ENCODE data around the gene LRPPRC.
"Not testable (repeated sequence)": the region's sequence is repeated elsewhere in the genome, so short reads cannot be mapped to it uniquely, and the experiment has no call there.

Gene LRPPRC
- long read RNA-seq, donor 1, full-length matches to known transcripts, result 10 of 48 reads
- long read RNA-seq, donor 1, partial matches to known transcripts, result 38 of 48 reads
- long read RNA-seq, donor 1, other reads (novel, unspliced or antisense), result 0 of 48 reads
- long read RNA-seq, donor 2, full-length matches to known transcripts, result 6 of 30 reads
- long read RNA-seq, donor 2, partial matches to known transcripts, result 24 of 30 reads
- long read RNA-seq, donor 2, other reads (novel, unspliced or antisense), result 0 of 30 reads
- long read RNA-seq, donor 3, full-length matches to known transcripts, result 5 of 30 reads
- long read RNA-seq, donor 3, partial matches to known transcripts, result 25 of 30 reads
- long read RNA-seq, donor 3, other reads (novel, unspliced or antisense), result 0 of 30 reads
- long read RNA-seq, donor 4, full-length matches to known transcripts, result 2 of 55 reads
- long read RNA-seq, donor 4, partial matches to known transcripts, result 53 of 55 reads
- long read RNA-seq, donor 4, other reads (novel, unspliced or antisense), result 0 of 55 reads
- long read RNA-seq, donor 5, full-length matches to known transcripts, result 8 of 50 reads
- long read RNA-seq, donor 5, partial matches to known transcripts, result 42 of 50 reads
- long read RNA-seq, donor 5, other reads (novel, unspliced or antisense), result 0 of 50 reads
- long read RNA-seq, donor 6, full-length matches to known transcripts, result 7 of 38 reads
- long read RNA-seq, donor 6, partial matches to known transcripts, result 31 of 38 reads
- long read RNA-seq, donor 6, other reads (novel, unspliced or antisense), result 0 of 38 reads
- long read RNA-seq, donor 7, full-length matches to known transcripts, result 14 of 77 reads
- long read RNA-seq, donor 7, partial matches to known transcripts, result 63 of 77 reads
- long read RNA-seq, donor 7, other reads (novel, unspliced or antisense), result 0 of 77 reads
- long read RNA-seq, donor 8, full-length matches to known transcripts, result 10 of 53 reads
- long read RNA-seq, donor 8, partial matches to known transcripts, result 43 of 53 reads
- long read RNA-seq, donor 8, other reads (novel, unspliced or antisense), result 0 of 53 reads

GRCh38 chr2:43995733-43996533, at the start of gene LRPPRC:
TSS of gene LRPPRC (minus strand) at chr2:43995989. CDS start at chr2:43995947, 42 bp downstream.
- peak; percentile 98 for DNase-seq

GRCh38 chr2:44045061-44045460, 49.3 kb upstream of the LRPPRC start:
- no peak for DNase-seq

GRCh38 chr2:44044281-44044720, 48.5 kb upstream of the LRPPRC start:
- peak; percentile 21 for DNase-seq

GRCh38 chr2:44040365-44040764, 44.6 kb upstream of the LRPPRC start:
- DNase-seq, result no peak

GRCh38 chr2:44038277-44038676, 42.5 kb upstream of the LRPPRC start:
- DNase-seq, result no peak

- DNase-seq, result no peak
These were observed 41.4 kb upstream of the LRPPRC start for GRCh38 chr2:44037221-44037620.

GRCh38 chr2:44033947-44034346, 38.2 kb upstream of the LRPPRC start:
- DNase-seq, result no peak

- not testable (repeated sequence) for DNase-seq
These were observed 31.3 kb upstream of the LRPPRC start for GRCh38 chr2:44027076-44027475.

- DNase-seq, result peak; percentile 11
These were observed 20.5 kb upstream of the LRPPRC start for GRCh38 chr2:44016282-44016681.

GRCh38 chr2:44015239-44015638, 19.4 kb upstream of the LRPPRC start:
- DNase-seq, result no peak

GRCh38 chr2:44013205-44013604, 17.4 kb upstream of the LRPPRC start:
- not testable (repeated sequence) for DNase-seq

GRCh38 chr2:44010266-44010665, 14.5 kb upstream of the LRPPRC start:
- DNase-seq, result no peak

- DNase-seq, result no peak
These were observed 13.4 kb upstream of the LRPPRC start for GRCh38 chr2:44009136-44009735.

GRCh38 chr2:44005846-44006245, 10.1 kb upstream of the LRPPRC start:
- no peak for DNase-seq

GRCh38 chr2:44004735-44005602, 9.2 kb upstream of the LRPPRC start:
- DNase-seq, result no peak

GRCh38 chr2:44001716-44002115, 5.9 kb upstream of the LRPPRC start:
- no peak for DNase-seq

- no peak for DNase-seq
These were observed 2.5 kb upstream of the LRPPRC start for GRCh38 chr2:43998263-43998662.

GRCh38 chr2:43993437-43993836, 2.4 kb downstream of the LRPPRC start:
- DNase-seq, result no peak

- DNase-seq, result no peak
These were observed 6.2 kb downstream of the LRPPRC start for GRCh38 chr2:43989545-43989944.

GRCh38 chr2:43986600-43986999, 9.2 kb downstream of the LRPPRC start:
- no peak for DNase-seq

GRCh38 chr2:43985359-43985758, 10.4 kb downstream of the LRPPRC start:
- no peak for DNase-seq

Data from right kidney (tissue), 9 donors.